Fibroblast of pulmonary artery (primary cell): ENCODE results near the gene USP10.

ENCODE experiments used
- DNase-seq: peaks from one replicate; pipeline ENCODE4 v3.0.0-alpha.2; 2010; ENCODE audit warnings: low read depth
- H3K4me3 ChIP-seq: replicated peaks from 2 replicates; pipeline ENCODE4 v1.5.1; 2011; ENCODE audit warnings: low read depth, mild to moderate bottlenecking, control low read depth, low read length, moderate library complexity
- TF ChIP-seq, protein P1 (sequence below): IDR thresholded peaks from 2 replicates; pipeline ENCODE4 v1.5.1; 2011; ENCODE audit warnings: mild to moderate bottlenecking, control low read depth, low read length, inconsistent platforms; ENCODE audit errors: missing control alignments

The USP10 gene

DNA sequence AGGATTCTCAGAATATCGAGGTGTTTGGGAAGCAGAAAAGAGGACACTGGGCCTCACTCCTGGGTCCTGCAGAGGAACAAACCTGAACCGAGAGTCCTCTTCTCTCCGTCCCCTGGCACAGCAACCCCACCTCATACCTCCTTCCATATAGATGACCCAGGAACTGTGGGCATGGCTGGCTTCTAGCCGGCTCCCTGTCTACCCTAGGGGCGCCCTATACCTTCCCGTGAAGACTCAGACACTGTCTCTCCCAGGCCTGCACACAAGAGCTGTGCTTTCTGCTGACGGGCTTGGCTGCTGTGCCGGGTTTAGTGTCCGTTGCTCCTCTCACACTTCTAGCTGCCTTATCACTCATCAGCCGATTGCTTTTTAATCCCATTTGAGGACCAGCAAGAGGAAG is 73.5 kb downstream of the USP10 start:
- H3K4me3 ChIP-seq = no peak overlapping the region
- DNase-seq = no peak
- TF ChIP-seq, protein P1, sequence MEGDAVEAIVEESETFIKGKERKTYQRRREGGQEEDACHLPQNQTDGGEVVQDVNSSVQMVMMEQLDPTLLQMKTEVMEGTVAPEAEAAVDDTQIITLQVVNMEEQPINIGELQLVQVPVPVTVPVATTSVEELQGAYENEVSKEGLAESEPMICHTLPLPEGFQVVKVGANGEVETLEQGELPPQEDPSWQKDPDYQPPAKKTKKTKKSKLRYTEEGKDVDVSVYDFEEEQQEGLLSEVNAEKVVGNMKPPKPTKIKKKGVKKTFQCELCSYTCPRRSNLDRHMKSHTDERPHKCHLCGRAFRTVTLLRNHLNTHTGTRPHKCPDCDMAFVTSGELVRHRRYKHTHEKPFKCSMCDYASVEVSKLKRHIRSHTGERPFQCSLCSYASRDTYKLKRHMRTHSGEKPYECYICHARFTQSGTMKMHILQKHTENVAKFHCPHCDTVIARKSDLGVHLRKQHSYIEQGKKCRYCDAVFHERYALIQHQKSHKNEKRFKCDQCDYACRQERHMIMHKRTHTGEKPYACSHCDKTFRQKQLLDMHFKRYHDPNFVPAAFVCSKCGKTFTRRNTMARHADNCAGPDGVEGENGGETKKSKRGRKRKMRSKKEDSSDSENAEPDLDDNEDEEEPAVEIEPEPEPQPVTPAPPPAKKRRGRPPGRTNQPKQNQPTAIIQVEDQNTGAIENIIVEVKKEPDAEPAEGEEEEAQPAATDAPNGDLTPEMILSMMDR = no peak

GRCh38 chr16:84774810-84775209 is 75.0 kb downstream of the USP10 start:
- DNase-seq = peak; percentile 96
- TF ChIP-seq, protein P1 = no peak
- H3K4me3 ChIP-seq = no peak overlapping the region

- TF ChIP-seq, protein P1 = no peak
- no peak for DNase-seq
- H3K4me3 ChIP-seq = no peak overlapping the region
These were observed 75.5 kb downstream of the USP10 start for GRCh38 chr16:84775262-84775810.

- no peak overlapping the region for H3K4me3 ChIP-seq
- TF ChIP-seq, protein P1 = no peak
These were observed 77.6 kb downstream of the USP10 start for GRCh38 chr16:84777435-84777834.

DNA sequence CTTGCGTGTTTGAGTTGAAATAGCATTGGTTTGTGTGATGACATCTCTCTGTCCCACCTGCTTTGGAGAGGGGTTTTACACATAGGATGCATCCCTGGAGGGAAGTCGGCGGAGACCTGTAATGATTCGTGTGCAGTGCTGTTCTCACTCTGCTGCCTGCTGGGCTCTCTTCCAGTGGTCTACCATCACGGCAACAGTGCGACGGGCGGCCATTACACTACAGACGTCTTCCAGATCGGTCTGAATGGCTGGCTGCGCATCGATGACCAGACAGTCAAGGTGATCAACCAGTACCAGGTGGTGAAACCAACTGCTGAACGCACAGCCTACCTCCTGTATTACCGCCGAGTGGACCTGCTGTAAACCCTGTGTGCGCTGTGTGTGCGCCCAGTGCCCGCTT is 78.9 kb downstream of the USP10 start:
- no peak overlapping the region for H3K4me3 ChIP-seq
- TF ChIP-seq, protein P1 = no peak
- DNase-seq = no peak

More at GRCh38 chr16:84777435-84777834, 77.6 kb downstream of the USP10 start:
- no peak for DNase-seq

DNA sequence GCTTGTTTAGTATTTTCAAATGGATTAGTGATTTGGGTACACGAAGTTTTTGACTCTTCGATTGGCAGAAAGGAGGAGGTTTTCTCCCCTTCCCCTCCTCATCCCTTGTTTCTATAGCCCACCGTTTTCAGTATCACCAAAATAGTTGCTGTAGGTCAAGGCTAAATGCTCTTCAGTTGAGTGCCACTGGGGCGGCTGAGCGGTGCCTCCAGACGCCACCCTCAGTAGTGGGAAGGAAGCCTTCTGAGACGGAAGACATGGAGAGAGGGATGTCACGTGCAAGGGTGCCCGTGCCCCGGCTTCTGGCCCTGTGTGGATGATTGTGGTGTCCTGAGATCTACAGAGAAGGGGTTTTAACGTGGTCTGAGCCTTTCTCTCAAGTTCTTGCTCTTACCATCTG is 80.3 kb downstream of the USP10 start:
- no peak overlapping the region for H3K4me3 ChIP-seq
- DNase-seq = no peak
- TF ChIP-seq, protein P1 = no peak
